Omental fat pad (tissue), 4 donors: Measurements from ENCODE around the gene PI4K2B. TPM values are rescaled to one million over a fixed set of nuclear protein-coding genes. Genes with fewer than 3 reads are reported as not detected.

Source experiments
- ATAC-seq: fragments of 150-250 bp; one replicate; pipeline ENCODE4 v1.9.1; 2016; ENCODE audit warnings: mild to moderate bottlenecking, moderate library complexity; ENCODE audit not compliant: low FRiP score
- DNase-seq: peaks from one replicate; pipeline ENCODE4 v3.0.0-alpha.2; 2019; ENCODE audit warnings: low spot score
- total RNA-seq, 4 donors: library from RNA; depleted of rRNA; stranded (reverse); fragments of >200 nt; gene quantifications; one replicate each; pipeline ENCODE4 v1.1.0, GENCODE V29; 2016
- TF ChIP-seq, protein P1 (sequence below), 3 donors: fragments of 450-650 bp; IDR thresholded peaks; one replicate each; pipeline ENCODE4 v1.5.1; 2016 to 2017; ENCODE audit warnings: antibody characterized with exemption in 3 of 3, mild to moderate bottlenecking in 3 of 3, moderate library complexity in 2 of 3

PI4K2B gene
- total RNA-seq, 4 donors from 2014 or later, result 8.0 to 16.6 (median 15.0) TPM

- ATAC-seq (no peak), DNase-seq (no peak)
- TF ChIP-seq, protein P1, sequence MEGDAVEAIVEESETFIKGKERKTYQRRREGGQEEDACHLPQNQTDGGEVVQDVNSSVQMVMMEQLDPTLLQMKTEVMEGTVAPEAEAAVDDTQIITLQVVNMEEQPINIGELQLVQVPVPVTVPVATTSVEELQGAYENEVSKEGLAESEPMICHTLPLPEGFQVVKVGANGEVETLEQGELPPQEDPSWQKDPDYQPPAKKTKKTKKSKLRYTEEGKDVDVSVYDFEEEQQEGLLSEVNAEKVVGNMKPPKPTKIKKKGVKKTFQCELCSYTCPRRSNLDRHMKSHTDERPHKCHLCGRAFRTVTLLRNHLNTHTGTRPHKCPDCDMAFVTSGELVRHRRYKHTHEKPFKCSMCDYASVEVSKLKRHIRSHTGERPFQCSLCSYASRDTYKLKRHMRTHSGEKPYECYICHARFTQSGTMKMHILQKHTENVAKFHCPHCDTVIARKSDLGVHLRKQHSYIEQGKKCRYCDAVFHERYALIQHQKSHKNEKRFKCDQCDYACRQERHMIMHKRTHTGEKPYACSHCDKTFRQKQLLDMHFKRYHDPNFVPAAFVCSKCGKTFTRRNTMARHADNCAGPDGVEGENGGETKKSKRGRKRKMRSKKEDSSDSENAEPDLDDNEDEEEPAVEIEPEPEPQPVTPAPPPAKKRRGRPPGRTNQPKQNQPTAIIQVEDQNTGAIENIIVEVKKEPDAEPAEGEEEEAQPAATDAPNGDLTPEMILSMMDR (IDR thresholded peaks at IDR 0.05), result no peak
These were observed 63.9 kb downstream of the PI4K2B start for GRCh38 chr4:25297528-25298242.

DNA sequence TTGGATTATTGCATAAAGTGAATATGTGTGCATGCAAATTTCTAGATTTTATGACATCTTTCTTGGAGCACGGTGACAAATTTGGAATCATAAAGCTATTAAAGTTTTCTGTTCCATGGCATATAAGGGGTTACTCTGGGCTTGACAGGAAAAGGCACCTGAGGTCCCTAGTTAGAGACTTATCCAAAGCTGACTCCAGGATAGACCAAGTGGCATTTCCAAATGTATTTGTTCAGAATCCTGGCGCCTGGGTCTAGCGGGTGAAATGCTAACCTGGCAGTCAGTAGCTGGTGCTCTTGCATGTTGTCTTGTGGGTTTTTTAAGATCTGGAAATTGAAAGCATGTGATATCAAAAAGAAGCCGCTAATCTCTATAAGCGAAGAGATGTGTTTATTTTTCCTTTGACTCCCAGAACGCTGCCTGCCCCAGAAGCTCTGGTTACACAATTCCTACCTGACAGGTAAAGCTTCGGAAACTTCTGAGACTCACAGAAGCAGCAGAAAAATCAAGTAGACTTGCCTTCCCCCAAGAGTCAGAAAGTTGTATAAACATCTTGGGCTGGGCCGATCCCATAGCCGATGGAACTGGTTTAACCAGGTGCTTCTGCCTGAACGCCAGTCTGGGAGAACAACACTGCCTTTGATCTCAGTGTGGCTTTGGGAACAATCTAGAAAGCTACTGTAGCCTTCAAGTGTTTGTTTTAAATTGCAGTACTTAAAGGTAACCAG lies 65.8 kb downstream of the PI4K2B start:
- DNase-seq, result no peak
- TF ChIP-seq, protein P1 (IDR thresholded peaks at IDR 0.05), result no peak
- no peak for ATAC-seq

- DNase-seq (no peak), ATAC-seq (no peak)
- TF ChIP-seq, protein P1 (IDR thresholded peaks at IDR 0.05), result no peak
These were observed 67.6 kb downstream of the PI4K2B start for GRCh38 chr4:25301471-25301870.

DNA sequence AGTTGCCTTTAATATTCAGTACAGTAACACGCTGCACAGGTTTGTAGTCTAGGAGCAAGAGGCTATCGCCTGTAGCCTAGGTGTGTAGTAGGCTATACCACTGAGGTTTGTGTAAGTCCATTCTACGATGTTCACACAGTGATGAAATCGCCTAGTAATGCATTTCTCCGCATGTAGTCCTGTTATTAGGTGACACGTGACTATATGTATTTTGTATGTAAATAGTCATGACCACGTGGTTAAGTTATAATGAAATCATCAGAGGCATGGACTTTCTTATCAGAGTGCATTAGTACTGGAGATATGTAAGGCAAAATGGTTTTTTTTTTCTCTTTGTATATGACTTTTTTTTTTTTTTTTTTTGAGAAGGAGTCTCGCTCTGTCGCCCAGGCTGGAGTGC lies 68.8 kb downstream of the PI4K2B start:
- TF ChIP-seq, protein P1 (IDR thresholded peaks at IDR 0.05), result no peak
- ATAC-seq (no peak), DNase-seq (no peak)

DNA sequence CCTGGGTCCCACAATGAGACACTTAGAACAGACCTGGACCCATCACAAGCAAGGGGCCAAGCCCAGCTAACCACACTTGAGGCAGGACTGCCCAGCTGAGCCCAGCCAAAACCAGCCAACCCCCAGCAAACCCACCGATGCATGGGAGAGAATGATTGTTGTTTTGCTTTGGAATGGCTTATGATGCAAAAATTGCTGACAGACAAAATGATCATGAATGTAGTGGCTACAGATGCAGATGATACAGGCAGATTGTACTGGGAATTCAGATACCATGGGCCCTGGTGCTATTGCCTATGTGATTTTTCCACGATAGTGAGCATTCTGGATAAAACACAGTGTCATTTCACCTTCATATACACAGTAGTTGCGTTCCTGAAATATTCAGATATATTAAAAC lies 69.7 kb downstream of the PI4K2B start:
- TF ChIP-seq, protein P1 (IDR thresholded peaks at IDR 0.05), result no peak
- ATAC-seq (no peak), DNase-seq (no peak)

DNA sequence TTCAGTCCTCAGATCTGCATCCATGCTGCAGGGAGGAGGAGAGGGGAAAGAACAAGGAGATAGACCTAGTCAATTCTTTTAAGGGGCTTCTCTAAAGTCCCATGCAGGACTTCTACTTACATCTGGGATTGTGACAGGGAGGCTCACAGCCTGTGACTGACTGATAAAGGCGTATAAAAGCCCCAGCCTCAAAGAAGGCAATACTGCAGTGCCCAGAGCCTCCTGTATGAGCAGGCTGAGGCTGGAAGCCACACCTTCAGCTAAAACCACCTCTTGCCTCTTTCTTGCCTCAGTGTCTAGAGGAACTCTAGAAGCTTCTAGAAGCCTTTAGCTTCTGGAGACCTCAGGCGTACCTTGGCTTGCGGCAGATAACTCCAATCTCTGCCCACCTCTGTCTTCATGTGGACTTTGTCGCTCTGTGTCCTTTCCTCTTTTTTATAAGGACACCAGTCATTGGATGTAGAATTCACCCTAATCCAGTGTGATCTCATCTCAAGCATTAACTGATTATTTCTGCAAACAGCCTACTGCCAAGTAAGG lies 72.8 kb downstream of the PI4K2B start:
- TF ChIP-seq, protein P1 (IDR thresholded peaks at IDR 0.05), result no peak

More for the DNA sequence above, 72.8 kb downstream of the PI4K2B start:
- no peak for ATAC-seq
- no peak for DNase-seq
